HG03342 (cell line): Measurements from ENCODE around the gene IGFBP2.
A peak's percentile ranks its signal among the peaks of the same experiment; 100 is the strongest.

ENCODE experiments used
- ATAC-seq: cut with Tn5 transposase; IDR thresholded peaks from one replicate; pipeline ENCODE4 v1.9.1; 2021; ENCODE audit warnings: mild to moderate bottlenecking, moderate library complexity; ENCODE audit not compliant: unreplicated experiment

Gene IGFBP2

GRCh38 chr2:216661051-216661450 is 27.8 kb downstream of the IGFBP2 start:
- ATAC-seq: no peak

- no peak for ATAC-seq
Observed at GRCh38 chr2:216661639-216662375, 28.6 kb downstream of the IGFBP2 start.

GRCh38 chr2:216663106-216663505 is 29.9 kb downstream of the IGFBP2 start:
- no peak for ATAC-seq

- no peak for ATAC-seq
Observed at GRCh38 chr2:216663846-216664245, 30.6 kb downstream of the IGFBP2 start.

GRCh38 chr2:216664593-216665034 is 31.4 kb downstream of the IGFBP2 start:
- no peak for ATAC-seq

- ATAC-seq: no peak
Observed at GRCh38 chr2:216665242-216665641, 32.0 kb downstream of the IGFBP2 start.

- ATAC-seq: no peak
Observed at GRCh38 chr2:216665717-216666116, 32.5 kb downstream of the IGFBP2 start.

GRCh38 chr2:216666461-216667233 is 33.4 kb downstream of the IGFBP2 start:
- ATAC-seq: peak; percentile 77

GRCh38 chr2:216670266-216671080 is 37.3 kb downstream of the IGFBP2 start:
- ATAC-seq: no peak

- ATAC-seq: no peak
Observed at GRCh38 chr2:216671081-216671411, 37.8 kb downstream of the IGFBP2 start.

- ATAC-seq: no peak
Observed at GRCh38 chr2:216671791-216672343, 38.6 kb downstream of the IGFBP2 start.

GRCh38 chr2:216672466-216672865 is 39.2 kb downstream of the IGFBP2 start:
- no peak for ATAC-seq

- no peak for ATAC-seq
Observed at GRCh38 chr2:216673021-216673420, 39.8 kb downstream of the IGFBP2 start.

GRCh38 chr2:216673609-216674008 is 40.4 kb downstream of the IGFBP2 start:
- ATAC-seq: no peak

GRCh38 chr2:216674376-216674775 is 41.2 kb downstream of the IGFBP2 start:
- no peak for ATAC-seq

GRCh38 chr2:216676630-216677029 is 43.4 kb downstream of the IGFBP2 start:
- no peak for ATAC-seq

GRCh38 chr2:216677439-216678097 is 44.3 kb downstream of the IGFBP2 start:
- no peak for ATAC-seq

- no peak for ATAC-seq
Observed at GRCh38 chr2:216678098-216678465, 44.9 kb downstream of the IGFBP2 start.

- no peak for ATAC-seq
Observed at GRCh38 chr2:216678813-216679657, 45.8 kb downstream of the IGFBP2 start.

- no peak for ATAC-seq
Observed at GRCh38 chr2:216679658-216680024, 46.4 kb downstream of the IGFBP2 start.
